GM19395 (cell line): Measurements from ENCODE around the gene SKI.
A peak's percentile ranks its signal among the peaks of the same experiment; 100 is the strongest.

ENCODE experiments used
- ATAC-seq: cut with Tn5 transposase; IDR thresholded peaks from one replicate; pipeline ENCODE4 v1.9.1; 2021; ENCODE audit warnings: mild to moderate bottlenecking, moderate library complexity; ENCODE audit not compliant: unreplicated experiment

Gene SKI

GRCh38 chr1:2274231-2274928 is 46.3 kb downstream of the SKI start:
- ATAC-seq: no peak

DNA sequence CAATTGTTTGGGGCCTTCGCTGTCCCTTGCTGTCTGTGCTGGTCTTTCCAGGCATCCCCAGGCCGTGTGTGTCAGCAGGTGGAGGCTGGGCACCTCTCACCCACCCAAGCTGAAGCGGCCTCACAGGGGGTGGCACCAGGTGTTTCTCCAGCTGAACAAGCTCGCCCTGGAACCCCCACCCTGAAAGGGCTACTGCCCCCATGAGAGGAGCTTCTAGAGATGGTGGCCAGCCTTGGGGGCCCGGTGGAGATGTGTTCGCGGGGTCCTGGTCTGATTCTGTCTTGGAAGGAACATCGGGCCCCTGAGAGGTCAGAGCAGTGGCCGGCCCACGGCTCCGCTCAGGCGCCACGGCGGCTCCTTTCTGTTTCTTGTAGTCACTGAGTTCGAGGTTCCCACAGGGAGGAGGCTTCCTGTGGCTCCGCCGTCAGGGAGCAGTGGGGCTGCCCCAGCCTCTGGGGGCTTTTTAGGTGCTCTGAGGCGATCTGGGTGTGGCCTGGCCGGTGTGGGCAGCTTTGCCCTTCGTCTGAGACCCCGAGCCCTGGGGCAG is 46.9 kb downstream of the SKI start:
- no peak for ATAC-seq

- ATAC-seq: no peak
These were observed 47.8 kb downstream of the SKI start for GRCh38 chr1:2275796-2276536.

GRCh38 chr1:2276803-2277580 is 48.9 kb downstream of the SKI start:
- ATAC-seq: no peak

DNA sequence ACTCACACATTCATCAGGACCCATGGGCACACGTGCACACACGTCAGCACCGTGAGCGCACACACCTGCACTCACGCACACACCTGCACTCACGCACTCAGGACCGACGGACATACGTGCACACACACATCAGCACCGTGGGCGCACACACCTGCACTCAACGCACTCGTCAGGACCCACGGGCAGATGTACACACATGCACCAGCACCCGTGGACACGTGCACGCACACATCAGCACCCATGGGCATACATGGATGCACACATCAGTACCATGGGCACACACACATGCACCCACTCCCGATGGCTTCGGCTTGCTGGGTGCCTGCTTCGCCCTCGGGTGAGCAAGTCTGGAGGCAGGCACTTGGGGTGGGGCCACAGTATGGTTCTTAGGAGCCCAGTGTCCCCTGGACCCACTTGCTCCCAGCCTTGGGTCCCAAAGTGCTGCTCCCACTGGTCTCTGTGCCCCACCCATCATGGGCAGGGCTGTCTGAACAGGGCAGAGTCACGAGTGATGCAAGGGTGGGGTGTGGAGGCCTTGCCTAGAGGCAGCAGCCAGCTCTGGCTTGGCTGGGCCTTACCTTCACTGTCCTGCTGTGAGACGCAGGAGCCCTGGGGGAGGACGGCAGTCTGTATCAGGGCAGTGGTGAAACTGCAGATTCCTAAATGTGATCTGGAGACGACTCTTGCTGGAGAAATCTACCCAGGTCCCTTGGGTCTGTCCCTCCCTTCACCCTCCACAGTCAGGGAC is 49.8 kb downstream of the SKI start:
- ATAC-seq: no peak

DNA sequence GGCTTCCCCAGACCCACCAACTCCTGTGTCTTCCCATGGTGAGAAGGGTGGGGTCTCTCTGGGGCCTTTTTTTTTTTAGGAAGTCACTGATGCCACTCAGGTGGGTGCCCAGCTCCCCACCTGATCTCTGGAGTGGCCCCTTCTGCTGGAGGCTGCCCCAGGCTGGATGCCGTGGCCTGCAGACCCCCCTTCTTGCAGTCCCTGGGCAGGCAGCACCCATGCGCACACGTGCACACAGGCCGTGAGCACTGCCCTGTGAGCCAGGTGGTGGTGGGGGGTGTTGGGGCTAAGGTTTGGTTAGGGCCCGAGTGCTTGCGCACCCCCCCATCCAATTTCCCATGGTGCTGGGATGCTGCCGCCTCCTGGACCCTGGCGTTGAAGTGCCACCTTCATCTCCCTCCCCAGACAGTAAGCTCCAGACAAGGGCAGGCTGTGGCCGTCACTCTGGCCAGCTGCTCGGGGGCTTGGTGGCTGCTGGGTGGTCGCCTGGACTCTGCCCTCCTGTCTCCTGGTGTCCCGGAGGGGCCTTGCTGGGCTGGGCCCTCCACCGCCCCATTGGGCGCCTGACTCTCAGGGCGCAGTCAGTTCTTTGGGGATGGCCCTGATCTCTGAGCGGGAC is 50.6 kb downstream of the SKI start:
- ATAC-seq: no peak

- ATAC-seq: no peak
These were observed 51.1 kb downstream of the SKI start for GRCh38 chr1:2279210-2279639.

DNA sequence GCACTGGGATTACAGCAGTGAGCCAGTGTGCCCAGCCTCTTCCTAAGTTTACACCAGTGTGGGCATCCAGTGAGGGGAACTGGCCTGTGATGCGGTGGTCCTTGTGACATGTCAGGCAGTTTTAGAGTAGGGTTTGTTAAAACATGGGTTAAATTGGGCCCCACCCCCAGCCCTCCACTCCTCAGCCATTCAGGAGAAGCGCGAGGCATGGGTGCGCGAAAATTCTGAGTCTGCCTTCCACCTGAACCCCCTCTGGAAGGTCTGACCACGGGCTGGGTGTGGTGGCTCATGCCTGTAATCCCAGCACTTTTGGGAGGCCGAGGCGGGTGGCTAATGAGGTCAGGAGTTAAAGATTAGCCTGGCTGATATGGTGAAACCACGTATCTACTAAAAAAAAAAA is 51.7 kb downstream of the SKI start:
- ATAC-seq: no peak

DNA sequence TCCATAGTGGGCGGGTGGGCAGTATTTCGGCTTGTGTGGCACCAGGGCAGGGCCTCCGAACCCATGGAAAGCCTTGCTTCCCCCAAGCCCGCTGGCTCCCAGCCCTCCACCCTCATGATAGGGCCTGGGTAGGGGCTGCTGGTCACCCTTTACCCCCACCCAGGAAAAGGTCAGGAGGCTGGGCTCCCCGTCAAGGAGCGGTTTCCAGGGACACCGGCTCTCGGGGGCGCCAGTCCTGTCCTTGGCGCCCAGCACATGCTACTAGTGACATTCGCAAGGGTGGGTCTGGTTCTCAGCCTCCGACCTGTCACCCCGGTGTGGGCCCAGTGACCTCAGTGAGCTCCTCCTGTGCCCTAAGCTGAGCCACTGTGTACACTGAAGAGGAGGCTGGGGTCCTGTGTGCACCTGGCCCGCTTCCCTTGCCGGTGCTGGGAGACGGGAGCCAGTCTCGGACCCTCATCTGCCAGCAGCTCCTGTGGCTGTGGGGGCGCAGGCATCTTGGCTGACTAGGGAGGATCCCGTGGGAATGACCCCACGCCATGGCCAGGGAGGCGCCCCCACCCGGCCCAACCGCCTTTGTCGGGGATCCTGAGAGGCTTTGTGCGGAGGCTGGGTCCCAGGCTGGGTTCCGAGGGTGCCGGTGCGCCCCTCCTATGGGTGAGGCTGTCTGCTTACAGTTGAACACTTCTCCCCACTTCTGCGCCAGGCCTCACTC is 54.6 kb downstream of the SKI start:
- no peak for ATAC-seq

GRCh38 chr1:2283371-2283990 is 55.4 kb downstream of the SKI start:
- no peak for ATAC-seq

- no peak for ATAC-seq
These were observed 56.1 kb downstream of the SKI start for GRCh38 chr1:2283991-2284895.

DNA sequence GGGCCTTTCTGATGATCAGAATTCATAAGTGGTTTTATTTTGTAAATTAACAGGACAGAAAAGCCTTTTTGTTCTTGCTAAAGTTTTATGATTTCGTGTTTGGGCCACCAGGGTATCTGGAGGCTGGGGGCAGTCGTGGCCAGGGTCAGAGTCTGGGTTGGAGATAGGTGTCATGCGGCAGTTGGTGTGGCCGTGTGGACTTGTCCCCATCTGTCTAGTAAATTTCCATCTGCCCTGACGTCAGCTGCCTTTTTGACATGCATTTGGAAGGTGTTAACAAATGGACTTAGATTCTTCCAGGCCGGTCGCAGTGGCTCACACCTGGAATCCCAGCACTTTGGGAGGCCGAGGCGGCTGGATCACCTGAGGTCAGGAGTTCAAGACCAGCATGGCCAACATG is 56.8 kb downstream of the SKI start:
- ATAC-seq: no peak

DNA sequence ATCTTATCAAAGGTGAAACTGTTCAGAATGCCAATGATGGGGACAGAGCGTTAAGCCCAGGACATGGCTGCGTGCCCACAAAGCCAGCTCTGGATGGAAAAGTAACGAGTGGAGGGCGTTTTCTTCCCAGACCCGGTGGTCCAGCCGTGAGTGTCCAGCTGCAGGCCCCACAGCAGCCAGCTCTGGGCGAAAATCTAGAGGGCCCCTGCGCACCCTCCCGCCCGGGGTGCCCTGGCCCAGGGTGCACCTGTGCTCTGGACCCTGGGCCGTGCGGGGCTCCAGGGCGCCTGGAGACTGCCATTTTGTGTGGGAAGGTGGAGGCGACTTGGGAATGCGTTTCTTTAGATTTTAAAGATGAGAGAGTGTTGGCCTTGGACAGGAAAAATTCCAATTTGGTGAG is 58.8 kb downstream of the SKI start:
- ATAC-seq: no peak

- ATAC-seq: no peak
These were observed 59.5 kb downstream of the SKI start for GRCh38 chr1:2287649-2288048.

DNA sequence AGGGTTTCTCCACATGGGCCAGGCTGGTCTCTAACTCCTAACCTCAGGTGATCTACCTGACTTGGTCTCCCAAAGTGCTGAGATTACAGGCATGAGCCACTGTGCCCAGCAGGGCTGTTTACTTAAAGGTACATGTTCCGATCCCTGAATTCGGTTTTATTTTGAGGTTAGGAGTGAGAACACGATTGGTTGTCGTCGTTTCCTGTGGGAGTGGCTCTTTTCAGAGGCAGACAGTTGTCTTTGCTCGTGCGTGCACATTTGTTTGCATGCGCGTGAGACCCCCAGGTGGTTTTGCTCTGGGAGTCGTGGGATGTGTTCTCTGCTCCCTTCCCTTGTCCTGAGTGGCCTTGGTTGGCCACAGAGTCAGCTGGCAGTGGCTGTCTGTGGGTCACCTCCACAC is 60.2 kb downstream of the SKI start:
- ATAC-seq: no peak

- ATAC-seq: no peak
These were observed 60.9 kb downstream of the SKI start for GRCh38 chr1:2288816-2289536.

DNA sequence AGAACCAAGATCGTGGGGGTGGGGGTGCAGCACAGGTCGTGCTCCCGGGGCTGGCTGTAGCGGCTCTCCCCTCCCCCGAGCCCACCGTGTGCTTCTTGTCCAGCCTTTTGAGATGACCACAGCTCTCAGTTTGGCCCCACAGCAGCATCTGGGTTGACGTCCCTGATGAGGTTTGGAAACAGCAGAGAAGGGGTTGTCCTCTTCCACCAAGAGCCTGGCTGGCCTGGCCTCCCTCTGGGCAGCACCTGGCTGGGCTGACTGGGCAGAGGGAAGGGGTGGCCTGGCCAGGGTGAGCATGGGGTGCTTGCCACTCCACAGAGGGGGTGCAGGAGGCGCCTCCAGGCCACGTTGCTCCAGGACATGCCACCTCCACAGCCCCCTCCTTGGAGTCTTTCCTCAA is 61.5 kb downstream of the SKI start:
- ATAC-seq: no peak

DNA sequence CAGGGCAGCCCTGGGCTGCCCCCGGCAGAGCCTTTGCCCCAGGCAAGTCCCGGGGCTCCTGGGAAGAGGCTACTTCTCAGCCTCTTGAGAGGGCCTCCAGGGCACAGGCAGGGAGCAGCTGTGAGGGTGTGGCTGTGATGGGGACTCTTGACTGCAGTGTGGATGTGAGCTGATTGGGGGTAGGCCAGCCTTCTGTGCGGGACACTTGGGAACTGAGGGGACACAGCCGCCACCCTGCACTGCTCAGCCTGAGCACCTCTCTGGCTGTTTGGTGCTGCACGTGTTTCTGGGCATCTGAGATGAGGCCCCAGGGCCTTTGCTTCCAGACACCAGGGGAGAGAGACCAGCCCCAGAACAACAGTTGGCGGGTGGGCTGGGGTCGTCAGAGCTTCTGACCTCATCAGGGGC is 62.1 kb downstream of the SKI start:
- ATAC-seq: peak; percentile 25
